Panc1 (cell line): Measurements from ENCODE around the gene CCR7. TPM values are rescaled to one million over a fixed set of nuclear protein-coding genes. Genes with fewer than 3 reads are reported as not detected.

Source experiments
- ATAC-seq: fragments of 200-7000 bp; cut with Tn5 transposase; 2 replicates; pipeline ENCODE4 v1.9.1; 2020; ENCODE audit warnings: mild to moderate bottlenecking, moderate library complexity
- BruUV-seq: library from RNA; stranded (reverse); fragments of 400-500 nt; replicated peaks from 2 replicates; lab custom pipeline; 2021; lab: Mats Ljungman, UMichigan
- CTCF ChIA-PET: fragments of 300-600 bp; sonication (Branson Sonifier 250); formaldehyde crosslinking; loops from one replicate; lab custom pipeline; 2022; ENCODE audit warnings: antibody characterized with exemption; lab: Charles Lee
- POLR2A ChIA-PET: fragments of 300-600 bp; sonication (Branson Sonifier 250); formaldehyde crosslinking; loops from one replicate; lab custom pipeline; 2022; ENCODE audit warnings: antibody characterized with exemption; lab: Charles Lee
- DNase-seq: peaks from one replicate; pipeline ENCODE4 v3.0.0-alpha.2; 2010; ENCODE audit warnings: low read depth, low spot score
- H3K27ac ChIP-seq: 2 replicates; pipeline ENCODE4 v1.5.1; 2011; ENCODE audit warnings: mild to moderate bottlenecking, low read length, inconsistent platforms
- H3K27me3 ChIP-seq: fragments of 200-500 bp; sonication (Bioruptor generic); 2 replicates; pipeline ENCODE4 v1.6.0; 2014; ENCODE audit warnings: low read length, inconsistent platforms; ENCODE audit not compliant: control insufficient read depth, insufficient read depth
- H3K36me3 ChIP-seq: fragments of 200-500 bp; sonication (Bioruptor generic); 2 replicates; pipeline ENCODE4 v1.5.1; 2014; ENCODE audit warnings: inconsistent platforms, mild to moderate bottlenecking, low read length, moderate library complexity; ENCODE audit not compliant: control insufficient read depth, insufficient read depth
- H3K4me1 ChIP-seq: 2 replicates; pipeline ENCODE4 v1.5.1; 2011; ENCODE audit warnings: inconsistent platforms, mild to moderate bottlenecking, low read length, moderate library complexity; ENCODE audit not compliant: control insufficient read depth, insufficient read depth
- H3K4me3 ChIP-seq, 2 experiments: 2 replicates each; pipeline ENCODE4 v1.5.1; 2011 to 2012; ENCODE audit warnings: low read depth in 2 of 2, low read length in 2 of 2, mild to moderate bottlenecking in 2 of 2, inconsistent platforms in 1 of 2, moderate library complexity in 1 of 2
- H3K9me3 ChIP-seq: fragments of 200-500 bp; sonication (Bioruptor generic); 2 replicates; pipeline ENCODE4 v1.5.1; 2014; ENCODE audit warnings: low read depth, mild to moderate bottlenecking, inconsistent platforms, low read length, moderate library complexity; ENCODE audit not compliant: control insufficient read depth, insufficient read depth
- POLR2AphosphoS5 ChIP-seq: IDR thresholded peaks from 2 replicates; pipeline ENCODE4 v1.6.1; 2012; ENCODE audit warnings: mild to moderate bottlenecking, low read depth, low read length, moderate library complexity
- SIN3A ChIP-seq: IDR thresholded peaks from 2 replicates; pipeline ENCODE4 v1.6.1; 2012; ENCODE audit warnings: low read depth, mild to moderate bottlenecking, low read length, moderate library complexity, borderline replicate concordance; ENCODE audit not compliant: insufficient read depth
- TCF7L2 ChIP-seq: IDR thresholded peaks from 2 replicates; pipeline ENCODE4 v1.6.1; 2011; ENCODE audit warnings: mild to moderate bottlenecking, low read depth, low read length, inconsistent platforms
- in situ Hi-C: cut with HindIII; loops from 2 replicates; pipeline ENCODE4 v1.10.0; 2016; ENCODE audit warnings: low sequenced_read_pairs, low pct_unique_long_range_greater_than_20kb
- intact Hi-C: fragments of 100-400 bp; cut with micrococcal nuclease; formaldehyde crosslinking; loops from one replicate; pipeline ENCODE4 v1.10.0; 2022; ENCODE audit not compliant: unreplicated experiment
- total RNA-seq: library from RNA; stranded (reverse); gene quantifications from one replicate; pipeline ENCODE4 v1.2.1, GENCODE V29; 2021; ENCODE audit not compliant: unreplicated experiment
- TF ChIP-seq, protein P1 (sequence below), 2 experiments: IDR thresholded peaks; 2 replicates each; pipeline ENCODE4 v1.6.1; 2011 to 2012; ENCODE audit warnings: low read depth in 2 of 2, control low read depth in 1 of 2, low read length in 1 of 2, mild to moderate bottlenecking in 1 of 2, moderate library complexity in 1 of 2; ENCODE audit not compliant: insufficient read depth in 1 of 2
- TF ChIP-seq, protein P2 (sequence below): fragments of 450-650 bp; IDR thresholded peaks from 2 replicates; pipeline ENCODE4 v1.5.1; 2017; ENCODE audit warnings: mild to moderate bottlenecking

The CCR7 gene
- total RNA-seq, 1 experiment from 2014 or later: 0.44 TPM

DNA sequence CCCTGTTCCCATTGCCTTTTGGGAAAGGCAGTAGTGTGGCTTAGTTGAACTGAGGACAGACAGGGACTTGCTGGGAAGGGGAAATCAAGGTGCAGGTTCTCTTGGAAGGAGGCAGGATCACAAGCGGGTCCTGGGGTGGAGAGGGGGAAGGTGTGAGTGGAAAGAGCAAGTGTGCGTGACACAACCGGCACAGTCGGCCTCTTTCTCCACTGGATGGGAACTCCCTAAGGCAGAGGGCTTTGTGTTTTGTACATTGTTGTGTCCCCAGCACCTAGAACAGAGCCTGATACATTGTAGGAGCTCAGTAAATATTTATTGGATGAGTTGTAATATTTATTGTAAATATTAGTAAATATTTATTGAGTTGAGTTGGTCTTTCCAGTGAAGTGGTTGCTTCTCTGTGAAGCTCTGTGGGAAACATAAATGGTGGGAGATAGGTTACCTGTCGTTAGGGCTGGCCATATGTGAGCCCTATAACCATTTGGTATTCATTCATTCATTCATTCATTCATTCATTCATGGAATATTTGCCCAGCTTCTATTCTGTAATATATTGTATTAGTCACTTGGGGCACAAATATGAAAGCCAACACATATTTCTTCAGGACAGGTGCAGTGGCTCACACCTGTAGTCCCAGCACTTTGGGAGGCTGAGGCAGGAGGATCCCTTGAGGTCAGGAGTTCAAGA lies 48.3 kb upstream of the CCR7 start:
- CTCF ChIA-PET: interaction anchor here (0.6 kb wide), 1 partner anchor 80 kb away, joined by 8 read pairs; no protein-coding TSS in a partner anchor

DNA sequence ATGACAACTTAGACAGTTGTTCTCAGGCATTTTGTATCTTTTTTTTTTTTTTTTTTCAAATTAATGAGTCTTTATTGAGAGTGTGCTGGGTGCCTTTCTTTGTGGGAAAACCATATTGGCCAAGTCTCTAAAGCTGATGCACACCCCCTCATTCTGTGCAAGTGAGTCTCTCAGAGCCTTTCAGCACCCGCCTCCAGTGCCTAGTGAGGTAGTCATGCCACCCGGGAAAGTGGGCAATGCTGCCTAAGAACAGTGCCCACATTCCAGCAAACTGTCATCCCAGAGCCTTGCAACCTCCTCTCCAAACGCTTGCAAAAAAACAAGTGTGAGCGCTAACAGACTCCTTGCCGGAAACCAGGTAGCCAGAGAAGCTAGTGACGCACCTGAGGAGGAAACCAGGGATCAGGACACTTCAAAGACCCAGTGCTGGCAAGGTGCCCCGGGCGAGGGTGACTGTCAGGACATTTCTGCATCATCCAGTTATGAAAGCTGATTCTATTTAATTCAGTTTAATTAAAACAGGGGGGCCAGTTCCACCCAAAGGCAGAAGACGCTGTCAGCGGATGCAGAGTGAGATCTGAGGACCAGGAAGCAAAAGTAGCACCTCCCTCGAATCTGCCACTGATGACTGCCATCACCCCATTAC lies 47.5 kb upstream of the CCR7 start:
- in situ Hi-C loops: no loop called here
- ChIA-PET CTCF (no interaction called here), POLR2A (no interaction called here)
- intact Hi-C loops: no loop called here
- DNase-seq: no peak
- Histone ChIP-seq H3K27me3 (peaks cover 6% of the 10 kb centered on the region; the same call in 1 of the 2 replicates), H3K4me3 (no peak overlapping the region), H3K27ac (no peak overlapping the region), H3K9me3 (no peaks in the 10 kb centered on the region), H3K4me1 (no peaks in the 10 kb centered on the region), H3K36me3 (no peaks in the 10 kb centered on the region)
- no TSS peak for BruUV-seq
- TF ChIP-seq, protein P1, sequence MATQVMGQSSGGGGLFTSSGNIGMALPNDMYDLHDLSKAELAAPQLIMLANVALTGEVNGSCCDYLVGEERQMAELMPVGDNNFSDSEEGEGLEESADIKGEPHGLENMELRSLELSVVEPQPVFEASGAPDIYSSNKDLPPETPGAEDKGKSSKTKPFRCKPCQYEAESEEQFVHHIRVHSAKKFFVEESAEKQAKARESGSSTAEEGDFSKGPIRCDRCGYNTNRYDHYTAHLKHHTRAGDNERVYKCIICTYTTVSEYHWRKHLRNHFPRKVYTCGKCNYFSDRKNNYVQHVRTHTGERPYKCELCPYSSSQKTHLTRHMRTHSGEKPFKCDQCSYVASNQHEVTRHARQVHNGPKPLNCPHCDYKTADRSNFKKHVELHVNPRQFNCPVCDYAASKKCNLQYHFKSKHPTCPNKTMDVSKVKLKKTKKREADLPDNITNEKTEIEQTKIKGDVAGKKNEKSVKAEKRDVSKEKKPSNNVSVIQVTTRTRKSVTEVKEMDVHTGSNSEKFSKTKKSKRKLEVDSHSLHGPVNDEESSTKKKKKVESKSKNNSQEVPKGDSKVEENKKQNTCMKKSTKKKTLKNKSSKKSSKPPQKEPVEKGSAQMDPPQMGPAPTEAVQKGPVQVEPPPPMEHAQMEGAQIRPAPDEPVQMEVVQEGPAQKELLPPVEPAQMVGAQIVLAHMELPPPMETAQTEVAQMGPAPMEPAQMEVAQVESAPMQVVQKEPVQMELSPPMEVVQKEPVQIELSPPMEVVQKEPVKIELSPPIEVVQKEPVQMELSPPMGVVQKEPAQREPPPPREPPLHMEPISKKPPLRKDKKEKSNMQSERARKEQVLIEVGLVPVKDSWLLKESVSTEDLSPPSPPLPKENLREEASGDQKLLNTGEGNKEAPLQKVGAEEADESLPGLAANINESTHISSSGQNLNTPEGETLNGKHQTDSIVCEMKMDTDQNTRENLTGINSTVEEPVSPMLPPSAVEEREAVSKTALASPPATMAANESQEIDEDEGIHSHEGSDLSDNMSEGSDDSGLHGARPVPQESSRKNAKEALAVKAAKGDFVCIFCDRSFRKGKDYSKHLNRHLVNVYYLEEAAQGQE (IDR thresholded peaks at IDR 0.05; ENCODE audit: insufficient read depth in 1 of 2, low read depth in 2 of 2, low read length in 1 of 2): no peak
- TF ChIP-seq, protein P2, sequence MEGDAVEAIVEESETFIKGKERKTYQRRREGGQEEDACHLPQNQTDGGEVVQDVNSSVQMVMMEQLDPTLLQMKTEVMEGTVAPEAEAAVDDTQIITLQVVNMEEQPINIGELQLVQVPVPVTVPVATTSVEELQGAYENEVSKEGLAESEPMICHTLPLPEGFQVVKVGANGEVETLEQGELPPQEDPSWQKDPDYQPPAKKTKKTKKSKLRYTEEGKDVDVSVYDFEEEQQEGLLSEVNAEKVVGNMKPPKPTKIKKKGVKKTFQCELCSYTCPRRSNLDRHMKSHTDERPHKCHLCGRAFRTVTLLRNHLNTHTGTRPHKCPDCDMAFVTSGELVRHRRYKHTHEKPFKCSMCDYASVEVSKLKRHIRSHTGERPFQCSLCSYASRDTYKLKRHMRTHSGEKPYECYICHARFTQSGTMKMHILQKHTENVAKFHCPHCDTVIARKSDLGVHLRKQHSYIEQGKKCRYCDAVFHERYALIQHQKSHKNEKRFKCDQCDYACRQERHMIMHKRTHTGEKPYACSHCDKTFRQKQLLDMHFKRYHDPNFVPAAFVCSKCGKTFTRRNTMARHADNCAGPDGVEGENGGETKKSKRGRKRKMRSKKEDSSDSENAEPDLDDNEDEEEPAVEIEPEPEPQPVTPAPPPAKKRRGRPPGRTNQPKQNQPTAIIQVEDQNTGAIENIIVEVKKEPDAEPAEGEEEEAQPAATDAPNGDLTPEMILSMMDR: no peak
- TF ChIP-seq POLR2AphosphoS5: no peak
- ATAC-seq: no peak

More for the DNA sequence above, 48.3 kb upstream of the CCR7 start:
- POLR2A ChIA-PET: no interaction called here
- no peak for ATAC-seq
- H3K27me3 ChIP-seq: peaks cover 6% of the 10 kb centered on the region
- H3K36me3 ChIP-seq: no peaks in the 10 kb centered on the region
- no peak overlapping the region for H3K27ac ChIP-seq
- BruUV-seq: no TSS peak
- no peak for DNase-seq
- intact Hi-C loops (no loop called here), in situ Hi-C loops (no loop called here)
- H3K9me3 ChIP-seq: no peaks in the 10 kb centered on the region
- H3K4me3 ChIP-seq: no peak overlapping the region
- H3K4me1 ChIP-seq: no peaks in the 10 kb centered on the region
- TF ChIP-seq, protein P2: no peak
- no peak for TF ChIP-seq SIN3A
- TF ChIP-seq TCF7L2: no peak
- TF ChIP-seq POLR2AphosphoS5: no peak
- TF ChIP-seq, protein P1 (IDR thresholded peaks at IDR 0.05; ENCODE audit: insufficient read depth in 1 of 2, low read depth in 2 of 2, low read length in 1 of 2): no peak
